A549 (cell line): Measurements from ENCODE around the gene SIGLEC8. TPM values are rescaled to one million over a fixed set of nuclear protein-coding genes. Genes with fewer than 3 reads are reported as not detected.
A peak's percentile ranks its signal among the peaks of the same experiment; 100 is the strongest.

Experiments used
- ATAC-seq, 2 experiments: fragments of 200-7000 bp in 1 of 2; fragments of >200 bp in 1 of 2; cut with Nextera tagmentation in 1 of 2; cut with Tn5 transposase in 1 of 2; 3 replicates each; pipeline versions ENCODE4 v1.8.0 to v1.9.1; 2018 to 2020; ENCODE audit warnings: mild to moderate bottlenecking in 1 of 2, moderate library complexity in 1 of 2
- CTCF ChIA-PET: fragments of 300-600 bp; sonication (Branson Sonifier 250); formaldehyde crosslinking; extraction: SDS; loops from one replicate; lab custom pipeline; 2021; ENCODE audit warnings: antibody characterized with exemption, inconsistent platforms; lab: Yijun Ruan, JAX
- POLR2A ChIA-PET: fragments of 350-600 bp; formaldehyde crosslinking; extraction: SDS; loops from one replicate; lab custom pipeline; 2021; ENCODE audit warnings: antibody characterized with exemption, inconsistent platforms; lab: Yijun Ruan, JAX
- DNase-seq, 2 experiments: peaks; one replicate each; pipeline versions ENCODE4 v3.0.0 to v3.0.0-alpha.2; 2011 to 2016; ENCODE audit warnings: low read depth in 1 of 2, low spot score in 1 of 2
- FAIRE-seq: peaks from 2 replicates; lab custom pipeline; 2011; peaks lifted over from hg19 to GRCh38; lab: Jason Lieb, UNC
- H3K27ac ChIP-seq, 2 experiments: fragments of >200 bp; sonication (Bioruptor Twin); formaldehyde crosslinking; 3 replicates each; pipeline ENCODE4 v1.5.1; 2016 to 2017
- H3K4me1 ChIP-seq: fragments of >200 bp; sonication (Bioruptor Twin); formaldehyde crosslinking; 3 replicates; pipeline ENCODE4 v1.6.1; 2016
- H3K4me2 ChIP-seq: fragments of >200 bp; sonication (Bioruptor Twin); formaldehyde crosslinking; 3 replicates; pipeline ENCODE4 v1.6.1; 2016
- H3K4me3 ChIP-seq: fragments of >200 bp; sonication (Bioruptor Twin); formaldehyde crosslinking; 3 replicates; pipeline ENCODE4 v1.5.1; 2016
- H3K9me3 ChIP-seq: fragments of >200 bp; sonication (Bioruptor Twin); formaldehyde crosslinking; 3 replicates; pipeline ENCODE4 v1.6.1; 2016
- CBX2 ChIP-seq: fragments of 200-600 bp; sonication (generic); IDR thresholded peaks from 2 replicates; pipeline ENCODE4 v1.6.1; 2016; ENCODE audit warnings: low read depth, mild to moderate bottlenecking, borderline replicate concordance
- CBX8 ChIP-seq: fragments of 200-600 bp; sonication (generic); IDR thresholded peaks from 2 replicates; pipeline ENCODE4 v1.6.1; 2016
- CHD2 ChIP-seq: fragments of 150-350 bp; IDR thresholded peaks from 2 replicates; pipeline ENCODE4 v1.6.1; 2014; ENCODE audit warnings: low read length; ENCODE audit not compliant: partially characterized antibody
- ESRRA ChIP-seq: fragments of 150-350 bp; IDR thresholded peaks from 2 replicates; pipeline ENCODE4 v1.6.1; 2014; ENCODE audit warnings: mild to moderate bottlenecking, low read length, borderline replicate concordance
- FOSL2 ChIP-seq, 2 experiments: fragments of 450-650 bp in 1 of 2; fragments of >200 bp in 1 of 2; sonication (Bioruptor Twin) in 1 of 2; formaldehyde crosslinking; IDR thresholded peaks; 2 replicates each; pipeline versions ENCODE4 v1.5.0 to v1.6.1; 2016 to 2020; ENCODE audit warnings: mild to moderate bottlenecking in 1 of 2, moderate library complexity in 1 of 2
- FOXS1 ChIP-seq: fragments of 250-450 bp; sonication (Bioruptor Pico); IDR thresholded peaks from 2 replicates; pipeline ENCODE4 v1.5.0; 2020; ENCODE audit warnings: mild to moderate bottlenecking, moderate library complexity
- HEYL ChIP-seq: fragments of 250-450 bp; sonication (Bioruptor Pico); IDR thresholded peaks from 2 replicates; pipeline ENCODE4 v1.8.0; 2021; ENCODE audit warnings: mild to moderate bottlenecking, moderate library complexity
- HOXB13 ChIP-seq: fragments of 250-450 bp; sonication (Bioruptor Pico); IDR thresholded peaks from 2 replicates; pipeline ENCODE4 v1.5.0; 2020; ENCODE audit warnings: low read depth, mild to moderate bottlenecking, moderate library complexity
- KDM1A ChIP-seq: fragments of 200-600 bp; sonication (generic); IDR thresholded peaks from 2 replicates; pipeline ENCODE4 v1.6.1; 2016; ENCODE audit warnings: low read depth, mild to moderate bottlenecking
- MYC ChIP-seq: IDR thresholded peaks from 2 replicates; pipeline ENCODE4 v1.6.1; 2012; ENCODE audit warnings: mild to moderate bottlenecking, inconsistent platforms, low read length, improper control_type of control experiment, borderline replicate concordance
- NR3C1 ChIP-seq: fragments of >200 bp; sonication (Bioruptor Twin); formaldehyde crosslinking; IDR thresholded peaks from 3 replicates; pipeline ENCODE4 v1.6.1; 2017
- PHF8 ChIP-seq: fragments of 200-600 bp; sonication (generic); IDR thresholded peaks from 2 replicates; pipeline ENCODE4 v1.6.1; 2016; ENCODE audit warnings: low read depth, mild to moderate bottlenecking, antibody characterized with exemption, moderate library complexity, borderline replicate concordance
- RAD21 ChIP-seq, 2 experiments: fragments of >200 bp in 1 of 2; sonication (Bioruptor Twin) in 1 of 2; formaldehyde crosslinking in 1 of 2; IDR thresholded peaks in 1 of 2; conservative IDR thresholded peaks in 1 of 2; 2 replicates in 1 of 2; 3 replicates in 1 of 2; pipeline ENCODE4 v1.6.1; 2012 to 2018; ENCODE audit warnings: inconsistent platforms in 1 of 2
- RFX5 ChIP-seq: fragments of 450-650 bp; IDR thresholded peaks from 2 replicates; pipeline ENCODE4 v1.7.1; 2014; ENCODE audit warnings: antibody characterized with exemption, mild to moderate bottlenecking, moderate library complexity
- SMC3 ChIP-seq: fragments of >200 bp; sonication (Bioruptor Twin); formaldehyde crosslinking; IDR thresholded peaks from 3 replicates; pipeline ENCODE4 v1.6.1; 2018; ENCODE audit warnings: inconsistent platforms
- ZSCAN20 ChIP-seq: fragments of 250-450 bp; sonication (Bioruptor Pico); IDR thresholded peaks from 2 replicates; pipeline ENCODE4 v1.8.0; 2022; ENCODE audit warnings: mild to moderate bottlenecking, moderate library complexity
- WGBS: methylation state at CpG from one replicate; pipeline ENCODE4 v1.1.6; 2017; ENCODE audit errors: missing lambda C conversion rate; 5-methylcytosine and 5-hydroxymethylcytosine counted together
- polyA plus RNA-seq, 4 experiments: library from polyadenylated mRNA; depleted of rRNA in 3 of 4; stranded (reverse); fragments of >200 nt; fragmentation: RNase III in 1 of 4; extraction: RNeasy Plus Mini Kit Qiagen cat#74134 plus additional on column Dnase treatment in 1 of 4; gene quantifications; 2 replicates in 3 of 4; 3 replicates in 1 of 4; pipeline ENCODE4 v1.2.3, GENCODE V29; 2011 to 2017
- TF ChIP-seq, protein P1 (sequence below): fragments of >200 bp; sonication (Bioruptor Twin); formaldehyde crosslinking; IDR thresholded peaks from 2 replicates; pipeline ENCODE4 v1.6.1; 2016
- TF ChIP-seq, protein P2 (sequence below): fragments of >200 bp; sonication (Bioruptor Twin); formaldehyde crosslinking; IDR thresholded peaks from 3 replicates; pipeline ENCODE4 v1.6.1; 2016
- TF ChIP-seq, protein P3 (sequence below): IDR thresholded peaks from 2 replicates; pipeline ENCODE4 v1.6.1; 2012; ENCODE audit warnings: low read depth, borderline replicate concordance
- TF ChIP-seq, protein P4 (sequence below): fragments of >200 bp; sonication (Bioruptor Twin); formaldehyde crosslinking; IDR thresholded peaks from 3 replicates; pipeline ENCODE4 v1.5.1; 2016
- TF ChIP-seq, protein P5 (sequence below): IDR thresholded peaks from 2 replicates; pipeline ENCODE4 v1.6.1; 2012
- TF ChIP-seq, protein P6 (sequence below): fragments of 450-650 bp; IDR thresholded peaks from 2 replicates; pipeline ENCODE4 v1.6.1; 2014; ENCODE audit warnings: antibody characterized with exemption

SIGLEC8 gene
- polyA plus RNA-seq, 2 of the 4 experiments (the other 2 are of a cell fraction): not detected

DNA sequence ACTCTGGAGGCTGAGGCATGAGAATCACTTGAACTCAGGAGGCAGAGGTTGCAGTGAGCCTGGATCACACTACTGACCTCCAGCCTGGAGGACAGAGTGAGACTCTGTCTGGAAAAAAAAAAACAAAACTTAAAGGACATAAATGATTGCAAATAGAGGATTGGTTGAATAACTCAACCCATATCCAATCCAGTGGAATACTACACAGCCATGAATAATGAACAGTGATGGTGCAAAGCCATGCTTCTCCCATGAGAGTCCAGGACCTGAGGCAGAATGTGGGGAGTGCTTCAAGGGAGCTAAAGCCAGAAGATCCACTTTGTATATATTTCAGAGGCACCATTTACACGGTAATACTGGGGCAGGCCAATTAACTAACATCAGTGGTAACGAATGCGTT lies 17.9 kb upstream of the SIGLEC8 start:
- ATAC-seq: no peak
- POLR2A ChIA-PET: interaction anchor here (0.6 kb wide), 1 partner anchor 139 kb away, joined by 4 read pairs; no protein-coding TSS in a partner anchor
- 47% methylated on average over 3 of the region's 3 CpGs for WGBS
- H3K9me3 ChIP-seq: peaks cover 24% of the 10 kb centered on the region
- CTCF ChIA-PET: interaction anchor here (0.6 to 7.8 kb wide), 4 partner anchors 11 to 183 kb away, joined by 3 to 72 read pairs (median 3); no protein-coding TSS in a partner anchor
- DNase-seq: no peak
- no peak overlapping the region for H3K4me3 ChIP-seq
- no peak for FAIRE-seq
- H3K27ac ChIP-seq: no peak overlapping the region
- H3K4me1 ChIP-seq: peaks cover 13% of the 10 kb centered on the region; the same call in 2 of the 3 replicates
- H3K4me2 ChIP-seq: no peak overlapping the region
- TF ChIP-seq RAD21 (conservative IDR thresholded peaks at IDR 0.05 in 1 of 2, IDR thresholded peaks at IDR 0.05 in 1 of 2) (no peak), KDM1A (no peak), CHD2 (no peak), SMC3 (no peak), CBX8 (no peak), FOSL2 (IDR thresholded peaks at IDR 0.05) (no peak), FOSL2 (CRISPR knock-in tag; IDR thresholded peaks at IDR 0.05) (no peak), FOXS1 (CRISPR knock-in tag) (no peak), HOXB13 (CRISPR knock-in tag) (no peak), PHF8 (no peak), ZSCAN20 (CRISPR knock-in tag) (no peak), CBX2 (no peak), NR3C1 (no peak)
- TF ChIP-seq, protein P1, sequence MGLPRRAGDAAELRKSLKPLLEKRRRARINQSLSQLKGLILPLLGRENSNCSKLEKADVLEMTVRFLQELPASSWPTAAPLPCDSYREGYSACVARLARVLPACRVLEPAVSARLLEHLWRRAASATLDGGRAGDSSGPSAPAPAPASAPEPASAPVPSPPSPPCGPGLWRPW: no peak
- TF ChIP-seq, protein P2, sequence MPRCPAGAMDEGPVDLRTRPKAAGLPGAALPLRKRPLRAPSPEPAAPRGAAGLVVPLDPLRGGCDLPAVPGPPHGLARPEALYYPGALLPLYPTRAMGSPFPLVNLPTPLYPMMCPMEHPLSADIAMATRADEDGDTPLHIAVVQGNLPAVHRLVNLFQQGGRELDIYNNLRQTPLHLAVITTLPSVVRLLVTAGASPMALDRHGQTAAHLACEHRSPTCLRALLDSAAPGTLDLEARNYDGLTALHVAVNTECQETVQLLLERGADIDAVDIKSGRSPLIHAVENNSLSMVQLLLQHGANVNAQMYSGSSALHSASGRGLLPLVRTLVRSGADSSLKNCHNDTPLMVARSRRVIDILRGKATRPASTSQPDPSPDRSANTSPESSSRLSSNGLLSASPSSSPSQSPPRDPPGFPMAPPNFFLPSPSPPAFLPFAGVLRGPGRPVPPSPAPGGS: no peak
- TF ChIP-seq, protein P3, sequence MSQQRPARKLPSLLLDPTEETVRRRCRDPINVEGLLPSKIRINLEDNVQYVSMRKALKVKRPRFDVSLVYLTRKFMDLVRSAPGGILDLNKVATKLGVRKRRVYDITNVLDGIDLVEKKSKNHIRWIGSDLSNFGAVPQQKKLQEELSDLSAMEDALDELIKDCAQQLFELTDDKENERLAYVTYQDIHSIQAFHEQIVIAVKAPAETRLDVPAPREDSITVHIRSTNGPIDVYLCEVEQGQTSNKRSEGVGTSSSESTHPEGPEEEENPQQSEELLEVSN: no peak
- TF ChIP-seq, protein P4, sequence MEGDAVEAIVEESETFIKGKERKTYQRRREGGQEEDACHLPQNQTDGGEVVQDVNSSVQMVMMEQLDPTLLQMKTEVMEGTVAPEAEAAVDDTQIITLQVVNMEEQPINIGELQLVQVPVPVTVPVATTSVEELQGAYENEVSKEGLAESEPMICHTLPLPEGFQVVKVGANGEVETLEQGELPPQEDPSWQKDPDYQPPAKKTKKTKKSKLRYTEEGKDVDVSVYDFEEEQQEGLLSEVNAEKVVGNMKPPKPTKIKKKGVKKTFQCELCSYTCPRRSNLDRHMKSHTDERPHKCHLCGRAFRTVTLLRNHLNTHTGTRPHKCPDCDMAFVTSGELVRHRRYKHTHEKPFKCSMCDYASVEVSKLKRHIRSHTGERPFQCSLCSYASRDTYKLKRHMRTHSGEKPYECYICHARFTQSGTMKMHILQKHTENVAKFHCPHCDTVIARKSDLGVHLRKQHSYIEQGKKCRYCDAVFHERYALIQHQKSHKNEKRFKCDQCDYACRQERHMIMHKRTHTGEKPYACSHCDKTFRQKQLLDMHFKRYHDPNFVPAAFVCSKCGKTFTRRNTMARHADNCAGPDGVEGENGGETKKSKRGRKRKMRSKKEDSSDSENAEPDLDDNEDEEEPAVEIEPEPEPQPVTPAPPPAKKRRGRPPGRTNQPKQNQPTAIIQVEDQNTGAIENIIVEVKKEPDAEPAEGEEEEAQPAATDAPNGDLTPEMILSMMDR: no peak

DNA sequence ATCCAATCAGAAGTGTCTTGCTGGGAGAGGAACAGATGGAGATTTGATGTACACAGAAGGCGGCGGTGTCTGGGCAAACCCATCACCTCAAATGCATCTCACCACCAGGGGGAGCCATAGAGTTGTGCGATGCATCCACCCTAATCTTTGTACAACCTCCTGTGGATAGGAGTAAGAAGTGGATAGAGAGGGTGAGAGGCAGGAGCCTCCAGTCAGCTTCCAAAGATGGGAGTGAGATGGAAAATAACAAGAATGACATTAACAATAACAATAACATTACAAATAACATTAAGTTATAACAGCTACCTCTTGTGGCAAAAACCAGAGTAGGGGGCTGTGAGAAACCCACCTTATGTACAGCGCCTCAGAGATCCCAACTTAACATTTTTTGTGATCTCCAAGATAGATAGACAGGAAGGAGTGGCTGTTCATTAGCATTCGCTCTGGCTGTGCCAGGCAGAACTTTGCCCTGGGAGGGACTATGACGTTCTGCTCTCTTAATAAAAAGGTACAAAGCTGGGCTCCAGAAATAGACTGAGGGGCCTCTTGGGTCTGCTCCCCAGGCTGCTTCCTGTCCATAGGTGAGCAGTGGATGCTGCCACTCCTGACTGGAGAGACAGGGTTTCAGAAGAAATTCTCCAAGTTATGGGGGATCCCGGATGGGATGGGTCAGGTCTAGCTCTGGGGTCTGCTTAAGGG lies 14.9 kb upstream of the SIGLEC8 start:
- H3K4me1 ChIP-seq: peaks cover 13% of the 10 kb centered on the region; the same call in 2 of the 3 replicates
- POLR2A ChIA-PET: no interaction called here
- H3K9me3 ChIP-seq: peaks cover 23% of the 10 kb centered on the region
- CTCF ChIA-PET: interaction anchor here (0.6 to 7.8 kb wide), 44 partner anchors 9 to 1183 kb away, joined by 3 to 72 read pairs (median 4); no protein-coding TSS in a partner anchor
- peak; percentile 85 for FAIRE-seq
- H3K27ac ChIP-seq: no peak overlapping the region
- H3K4me2 ChIP-seq: no peak overlapping the region
- ATAC-seq: peak; percentile 77 to 90; a peak in 5 of 6 replicates
- TF ChIP-seq SMC3 (peak; percentile 63), CHD2 (no peak), RFX5 (no peak), HOXB13 (CRISPR knock-in tag) (no peak), CBX2 (no peak), MYC (no peak), RAD21 (conservative IDR thresholded peaks at IDR 0.05 in 1 of 2, IDR thresholded peaks at IDR 0.05 in 1 of 2) (peak; percentile 56 to 79; a peak in 4 of 5 replicates), HEYL (CRISPR knock-in tag) (no peak), ESRRA (no peak)
- TF ChIP-seq, protein P5, sequence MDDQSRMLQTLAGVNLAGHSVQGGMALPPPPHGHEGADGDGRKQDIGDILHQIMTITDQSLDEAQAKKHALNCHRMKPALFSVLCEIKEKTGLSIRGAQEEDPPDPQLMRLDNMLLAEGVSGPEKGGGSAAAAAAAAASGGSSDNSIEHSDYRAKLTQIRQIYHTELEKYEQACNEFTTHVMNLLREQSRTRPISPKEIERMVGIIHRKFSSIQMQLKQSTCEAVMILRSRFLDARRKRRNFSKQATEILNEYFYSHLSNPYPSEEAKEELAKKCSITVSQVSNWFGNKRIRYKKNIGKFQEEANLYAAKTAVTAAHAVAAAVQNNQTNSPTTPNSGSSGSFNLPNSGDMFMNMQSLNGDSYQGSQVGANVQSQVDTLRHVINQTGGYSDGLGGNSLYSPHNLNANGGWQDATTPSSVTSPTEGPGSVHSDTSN: no peak
- TF ChIP-seq, protein P6, sequence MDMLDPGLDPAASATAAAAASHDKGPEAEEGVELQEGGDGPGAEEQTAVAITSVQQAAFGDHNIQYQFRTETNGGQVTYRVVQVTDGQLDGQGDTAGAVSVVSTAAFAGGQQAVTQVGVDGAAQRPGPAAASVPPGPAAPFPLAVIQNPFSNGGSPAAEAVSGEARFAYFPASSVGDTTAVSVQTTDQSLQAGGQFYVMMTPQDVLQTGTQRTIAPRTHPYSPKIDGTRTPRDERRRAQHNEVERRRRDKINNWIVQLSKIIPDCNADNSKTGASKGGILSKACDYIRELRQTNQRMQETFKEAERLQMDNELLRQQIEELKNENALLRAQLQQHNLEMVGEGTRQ: no peak
- TF ChIP-seq, protein P4: peak; percentile 77
- peak; percentile 48 to 72 for DNase-seq
- 32% methylated on average over 7 of the region's 7 CpGs for WGBS
- H3K4me3 ChIP-seq: no peak overlapping the region
